ENCODE results near the gene ALOX5.
A peak's percentile ranks its signal among the peaks of the same experiment; 100 is the strongest.

Gene ALOX5

GRCh38 chr10:45444022-45444421, 70.0 kb downstream of the ALOX5 start:
- no peak for DNase-seq

- no peak for DNase-seq
These were observed 71.2 kb downstream of the ALOX5 start for GRCh38 chr10:45444976-45445898.

DNA sequence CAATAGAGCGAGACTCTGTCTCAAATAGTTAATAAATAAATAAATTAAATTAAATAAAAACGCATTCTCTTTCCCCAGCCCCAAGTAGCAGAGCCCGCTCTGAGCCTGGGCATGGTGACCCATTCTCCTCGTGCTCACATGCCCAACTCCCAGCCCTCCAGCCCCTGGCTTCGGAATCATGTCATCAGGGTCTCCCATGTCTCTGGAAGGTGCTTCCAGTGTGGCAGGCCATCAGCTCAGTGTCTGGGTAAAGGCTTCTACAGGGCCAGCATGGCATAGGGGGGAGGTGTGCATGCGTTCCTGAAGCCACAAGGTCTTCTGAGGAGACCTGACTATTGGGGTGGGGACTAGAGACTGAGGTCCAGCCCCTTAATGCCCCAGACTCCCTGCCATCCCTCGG, 72.8 kb downstream of the ALOX5 start:
- no peak for DNase-seq

- no peak for DNase-seq
These were observed 73.4 kb downstream of the ALOX5 start for GRCh38 chr10:45447416-45447815.

GRCh38 chr10:45450866-45451265, 76.8 kb downstream of the ALOX5 start:
- DNase-seq, result no peak

GRCh38 chr10:45451407-45451806, 77.4 kb downstream of the ALOX5 start:
- no peak for DNase-seq

GRCh38 chr10:45452268-45452667, 78.3 kb downstream of the ALOX5 start:
- DNase-seq, result no peak

DNA sequence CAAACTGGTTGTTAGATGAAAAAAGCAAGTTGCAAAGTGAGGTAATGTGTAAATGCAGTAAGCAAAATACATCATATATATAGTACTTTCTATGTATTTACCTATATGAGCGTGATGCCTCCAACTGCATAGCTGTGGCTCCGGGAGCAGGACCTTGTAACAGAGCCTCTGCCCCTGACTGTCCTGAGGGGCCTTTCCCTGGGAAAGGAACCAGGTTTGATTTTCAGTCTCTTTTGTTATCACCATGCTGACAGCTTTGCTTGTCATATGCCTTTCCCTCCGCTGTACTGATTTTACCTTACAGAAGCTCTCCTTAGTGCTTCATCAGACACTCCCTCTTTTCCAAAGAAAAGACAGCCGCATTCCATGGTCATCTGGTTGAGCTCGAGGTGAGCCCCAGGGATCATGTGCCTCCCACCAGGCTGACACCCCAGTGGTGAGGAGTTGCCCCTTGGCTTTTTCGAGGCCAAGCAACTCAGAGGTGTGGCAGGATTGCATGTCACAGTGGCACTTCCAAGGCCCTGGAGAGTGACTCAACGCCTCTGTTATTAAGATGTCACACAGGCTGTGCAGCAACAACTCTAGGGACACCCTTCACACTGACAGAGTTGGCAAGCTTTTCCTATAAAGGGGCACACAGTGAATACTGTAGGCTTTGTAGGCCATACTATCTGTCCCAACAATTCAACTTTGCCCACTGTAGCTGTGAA, 78.9 kb downstream of the ALOX5 start:
- no peak for DNase-seq

DNA sequence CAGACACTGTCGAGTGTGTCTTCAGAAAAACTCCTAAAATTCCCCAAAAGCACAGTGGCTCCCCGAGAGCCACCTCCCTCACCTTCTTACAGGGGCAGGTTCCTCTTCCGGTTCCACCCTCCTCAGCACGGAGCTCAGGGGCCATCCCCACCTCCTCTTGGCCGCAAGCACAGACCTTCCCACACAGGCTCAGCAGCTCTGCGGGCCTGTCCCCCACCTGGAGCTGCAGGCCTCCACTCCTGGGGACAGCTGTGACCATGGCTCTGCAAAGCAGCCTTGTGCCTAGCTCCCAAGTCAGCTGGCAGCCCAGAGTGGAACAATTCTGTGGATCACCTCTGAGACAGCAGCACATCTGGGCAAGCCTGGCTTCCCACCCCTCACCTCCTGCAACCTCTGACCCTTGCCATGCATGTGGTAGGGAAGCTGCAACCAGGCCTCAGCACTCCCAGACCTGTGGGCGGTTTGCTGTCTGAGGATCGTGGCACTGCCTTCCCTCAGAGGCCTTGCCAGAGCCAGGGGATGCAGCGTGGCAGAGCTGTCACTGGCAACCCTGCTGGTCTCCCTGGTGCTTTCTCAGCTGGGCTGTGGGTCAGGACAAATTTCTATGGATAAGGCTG, 79.7 kb downstream of the ALOX5 start:
- no peak for DNase-seq

DNA sequence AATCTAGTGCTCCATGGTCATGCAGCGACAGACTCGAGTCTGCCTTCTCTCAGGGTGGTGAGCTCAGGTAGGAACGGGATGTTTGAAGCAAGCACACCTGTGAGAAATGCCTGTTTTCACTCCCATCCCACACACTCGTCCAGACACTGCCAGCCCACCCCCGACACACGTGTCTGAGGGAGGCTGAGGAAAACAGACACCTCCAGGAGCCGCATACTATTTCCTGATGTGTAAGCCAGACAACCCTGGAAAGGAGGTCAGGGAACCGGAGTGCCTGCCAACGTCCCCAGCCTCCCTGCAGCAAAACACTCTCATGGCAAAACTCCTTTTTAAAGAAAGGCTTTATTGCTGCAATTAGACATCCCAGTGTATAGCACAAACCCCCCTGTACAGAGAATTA, 80.2 kb downstream of the ALOX5 start:
- no peak for DNase-seq

DNA sequence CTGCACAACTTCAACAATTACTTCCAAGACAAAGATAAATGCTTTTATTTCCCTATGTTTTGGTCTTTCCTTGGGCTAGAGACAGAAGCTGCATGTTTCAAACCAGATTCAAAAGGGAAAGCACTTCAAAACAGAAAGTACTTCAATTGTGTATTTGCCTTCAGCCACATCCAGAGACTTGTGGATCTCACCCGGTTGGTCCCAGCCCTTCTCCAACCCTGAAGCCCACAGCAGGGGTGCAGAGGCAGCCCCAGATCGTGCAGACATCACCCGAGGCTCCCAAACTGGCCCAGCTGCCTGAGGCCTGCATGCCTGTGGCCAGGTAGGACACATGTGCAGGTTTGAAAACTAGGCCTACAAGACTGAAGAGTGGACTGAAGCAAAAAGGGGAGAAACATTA, 80.8 kb downstream of the ALOX5 start:
- no peak for DNase-seq

DNA sequence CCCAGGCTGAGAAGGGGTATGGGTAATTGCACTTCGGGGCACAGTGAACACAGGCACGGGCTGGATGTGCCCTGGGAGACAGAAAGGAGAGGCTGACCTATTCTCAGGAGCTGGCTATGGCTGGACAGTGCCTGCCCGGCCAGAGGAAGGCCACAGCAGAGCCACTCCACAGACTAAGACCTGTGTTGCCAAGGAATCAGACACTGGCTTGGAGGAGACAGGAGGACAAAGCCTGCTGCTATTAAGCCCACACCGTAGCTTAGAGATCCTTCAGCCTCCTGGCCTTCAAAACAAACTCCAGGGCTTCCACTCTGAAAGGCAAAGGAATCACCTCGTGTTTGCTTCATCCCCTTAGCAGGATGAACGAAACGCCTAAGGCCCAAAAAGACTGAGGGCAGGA, 82.2 kb downstream of the ALOX5 start:
- DNase-seq, result no peak

DNA sequence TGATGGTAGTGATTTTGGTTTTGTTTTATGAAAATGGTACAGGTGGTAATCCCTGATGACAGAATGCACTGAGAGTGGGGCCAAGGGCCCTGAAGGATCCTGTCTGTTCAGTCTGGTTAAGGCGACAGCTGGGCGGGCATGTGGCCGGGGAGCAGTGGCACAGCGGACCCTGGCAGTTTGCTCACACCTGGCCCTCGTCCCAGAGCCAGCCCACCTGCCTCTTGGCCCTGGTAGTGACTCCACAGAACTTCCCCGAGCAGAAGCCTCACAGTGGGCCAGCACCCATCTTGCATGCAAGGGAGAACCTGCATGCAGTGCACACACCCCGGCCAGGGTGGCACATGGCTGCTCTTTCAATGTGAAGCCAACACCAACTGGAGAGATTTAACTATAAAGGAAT, 82.8 kb downstream of the ALOX5 start:
- DNase-seq, result no peak

DNA sequence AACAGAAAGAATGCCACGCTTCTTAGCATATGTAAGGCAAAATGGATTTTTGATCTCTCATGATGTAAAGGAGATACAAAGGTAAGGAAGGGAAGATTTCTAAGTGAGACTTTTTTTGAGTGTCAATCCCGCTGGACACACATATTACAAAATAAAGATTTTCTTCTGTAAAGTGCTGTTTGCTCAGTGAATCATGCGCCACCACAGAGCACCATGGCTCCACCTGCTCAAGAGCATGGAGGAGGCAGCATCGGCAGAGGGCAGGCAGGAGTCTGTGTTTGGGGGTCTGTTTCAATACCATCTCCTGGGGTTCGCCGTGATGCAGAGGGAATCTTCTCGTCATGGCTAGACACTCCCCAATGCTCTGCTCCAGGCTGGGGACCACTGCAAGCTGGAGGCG, 83.5 kb downstream of the ALOX5 start:
- peak; percentile 53 for DNase-seq

- no peak for DNase-seq
These were observed 86.3 kb downstream of the ALOX5 start for GRCh38 chr10:45460235-45460878.

- no peak for DNase-seq
These were observed 87.0 kb downstream of the ALOX5 start for GRCh38 chr10:45461034-45461433.

DNA sequence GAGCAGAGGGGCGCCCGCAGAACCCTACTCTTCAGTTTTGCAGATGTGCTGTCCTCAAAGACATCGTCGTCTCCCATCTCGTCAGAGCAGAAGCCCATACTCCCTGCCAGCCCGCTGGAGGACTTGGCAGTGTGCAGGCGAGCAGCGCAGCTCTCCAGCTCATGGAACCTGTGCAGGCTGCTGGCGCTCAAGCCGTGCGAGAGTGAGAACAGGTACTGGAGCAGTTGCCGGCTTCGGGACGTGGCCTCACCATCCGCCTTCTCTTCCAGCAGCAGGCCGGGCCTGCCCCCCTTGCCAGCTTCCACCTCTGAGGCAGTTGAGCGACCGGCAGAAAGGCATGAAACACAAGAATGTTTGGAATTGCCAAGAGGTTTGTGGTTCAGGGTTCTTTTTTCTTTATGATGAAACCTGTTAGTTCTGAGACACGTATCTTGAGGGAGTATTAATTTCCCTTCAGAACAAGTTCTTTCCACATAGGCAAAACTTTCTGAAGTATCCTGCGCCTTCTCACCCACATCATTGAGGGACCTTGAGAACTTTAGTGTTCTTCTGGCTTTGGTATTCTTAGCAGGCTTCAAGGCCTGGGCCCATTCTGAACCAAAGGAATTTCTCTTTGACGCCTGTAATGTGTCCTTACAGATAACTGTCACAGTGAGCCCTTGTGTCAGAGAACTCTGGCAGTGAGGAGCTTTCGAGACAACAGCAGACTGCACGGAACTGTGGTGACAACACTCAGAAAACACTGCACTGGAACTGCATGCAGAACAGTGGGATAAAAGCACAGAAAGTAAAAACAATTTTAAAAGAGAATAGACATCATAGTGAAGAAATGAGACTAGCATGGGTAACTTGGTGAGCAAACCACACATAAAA, 89.5 kb downstream of the ALOX5 start:
- DNase-seq, result no peak

- peak; percentile 82 for DNase-seq
These were observed 91.0 kb downstream of the ALOX5 start for GRCh38 chr10:45464958-45465567.

DNA sequence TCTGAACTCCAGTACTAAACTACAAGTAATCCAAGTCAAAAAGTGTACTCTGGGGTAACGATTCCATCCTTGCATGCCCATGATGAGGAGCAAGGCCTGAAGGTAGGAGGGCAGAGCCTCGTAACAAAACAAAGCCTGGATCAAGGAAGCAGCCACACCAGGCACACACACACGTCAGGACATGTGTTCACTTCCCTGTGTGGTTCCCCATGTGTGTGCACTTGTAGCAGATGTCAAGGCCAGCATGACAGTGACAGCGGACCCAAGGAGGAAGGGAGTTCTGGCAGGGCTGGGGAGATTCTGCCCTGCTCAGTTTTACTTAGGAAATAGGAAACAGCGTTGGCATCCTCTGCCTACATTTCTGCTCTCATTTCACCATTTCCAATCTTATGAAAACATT, 92.8 kb downstream of the ALOX5 start:
- DNase-seq, result no peak

DNA sequence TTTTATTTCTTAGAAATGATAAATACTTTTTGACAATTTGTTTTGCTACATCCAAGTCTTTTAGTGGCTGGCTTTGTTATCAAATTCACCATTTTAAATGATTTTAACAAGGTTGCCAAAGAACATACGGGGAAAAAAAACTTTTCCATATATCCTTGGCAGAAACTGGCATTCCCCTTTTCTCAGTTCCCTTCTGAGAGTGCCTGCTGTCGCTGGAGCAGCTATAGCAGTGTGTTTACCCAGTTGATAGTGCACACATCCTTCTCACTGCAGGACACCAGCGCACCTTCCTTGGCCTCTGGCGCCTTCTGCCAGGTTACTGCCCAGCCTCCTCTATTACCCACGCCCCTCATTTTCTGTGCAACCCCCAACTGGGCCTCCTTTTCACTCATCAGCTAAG, 94.1 kb downstream of the ALOX5 start:
- DNase-seq, result no peak

DNA sequence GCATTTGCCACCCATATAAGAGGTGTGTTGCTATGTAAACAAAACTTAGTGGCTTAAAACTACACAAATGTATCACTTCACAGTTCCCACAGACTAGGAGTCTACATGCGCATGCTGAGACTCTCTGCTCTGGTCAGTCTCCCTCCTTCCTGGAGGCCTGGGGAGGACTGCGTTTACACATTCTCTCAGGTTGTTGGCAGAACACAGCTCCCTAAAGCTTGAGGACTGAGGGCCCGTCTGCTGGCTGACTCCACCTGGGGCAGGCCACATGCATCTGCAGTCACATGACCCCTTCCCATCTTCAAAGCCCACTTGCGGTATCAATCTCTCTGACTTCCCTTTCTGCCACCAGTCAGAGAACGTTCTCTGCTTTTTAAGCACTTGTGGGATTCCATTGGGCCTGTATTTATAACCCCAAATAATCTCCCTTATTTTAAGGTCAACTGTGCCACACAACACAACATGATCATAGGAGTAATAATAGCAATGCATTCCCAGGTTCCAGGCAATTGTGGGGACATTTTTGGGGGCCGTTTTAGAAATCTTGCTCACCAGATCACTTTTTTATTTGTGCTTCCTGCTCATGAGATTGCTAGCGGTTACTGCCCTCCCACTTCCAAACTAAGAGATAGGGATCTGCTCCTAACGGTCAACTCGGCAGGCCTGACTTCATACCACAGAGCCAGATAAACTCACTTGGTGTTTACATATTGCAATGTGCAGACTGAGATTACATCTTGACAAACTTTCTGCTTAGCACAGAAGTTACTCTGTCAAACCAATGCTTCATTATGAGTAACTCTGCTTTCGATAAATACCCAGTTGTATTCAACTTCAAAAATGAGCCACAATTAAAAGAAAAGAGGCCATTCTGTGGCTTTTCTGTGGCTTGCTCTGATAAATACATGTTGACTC, 96.3 kb downstream of the ALOX5 start:
- no peak for DNase-seq

Measured in DMS53 (cell line).